ENCODE data around the gene BCL7C. TPM values are rescaled to one million over a fixed set of nuclear protein-coding genes. Genes with fewer than 3 reads are reported as not detected.

BCL7C gene
- total and polyA plus RNA-seq, 2 of the 13 experiments (the other 11 are each of a cell fraction or from before 2014, with no cell fraction given) = 17.7 to 33.8 TPM

DNA sequence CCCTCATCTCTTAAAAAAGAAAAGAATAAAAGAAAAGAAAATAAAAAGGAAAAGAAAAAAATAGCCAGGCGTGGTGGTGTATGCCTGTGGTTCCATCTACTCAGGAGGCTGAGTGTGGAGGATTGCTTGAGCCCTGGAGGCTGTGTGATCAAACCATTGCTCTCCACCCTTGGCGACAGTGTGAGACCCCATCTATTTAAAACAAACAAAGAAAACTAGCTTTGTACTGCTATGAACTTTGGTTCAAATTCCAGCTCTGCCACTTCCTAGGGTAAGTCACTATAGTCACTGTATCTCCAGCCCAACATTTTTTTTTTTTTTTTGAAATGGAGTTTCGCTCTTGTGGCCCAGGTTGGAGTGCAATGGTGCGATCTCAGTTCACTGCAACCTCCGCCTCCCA is 6.7 kb upstream of the BCL7C start (continued):
- TF ChIP-seq, protein P1, sequence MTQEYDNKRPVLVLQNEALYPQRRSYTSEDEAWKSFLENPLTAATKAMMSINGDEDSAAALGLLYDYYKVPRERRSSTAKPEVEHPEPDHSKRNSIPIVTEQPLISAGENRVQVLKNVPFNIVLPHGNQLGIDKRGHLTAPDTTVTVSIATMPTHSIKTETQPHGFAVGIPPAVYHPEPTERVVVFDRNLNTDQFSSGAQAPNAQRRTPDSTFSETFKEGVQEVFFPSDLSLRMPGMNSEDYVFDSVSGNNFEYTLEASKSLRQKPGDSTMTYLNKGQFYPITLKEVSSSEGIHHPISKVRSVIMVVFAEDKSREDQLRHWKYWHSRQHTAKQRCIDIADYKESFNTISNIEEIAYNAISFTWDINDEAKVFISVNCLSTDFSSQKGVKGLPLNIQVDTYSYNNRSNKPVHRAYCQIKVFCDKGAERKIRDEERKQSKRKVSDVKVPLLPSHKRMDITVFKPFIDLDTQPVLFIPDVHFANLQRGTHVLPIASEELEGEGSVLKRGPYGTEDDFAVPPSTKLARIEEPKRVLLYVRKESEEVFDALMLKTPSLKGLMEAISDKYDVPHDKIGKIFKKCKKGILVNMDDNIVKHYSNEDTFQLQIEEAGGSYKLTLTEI (CRISPR knock-in tag; conservative IDR thresholded peaks at IDR 0.05) = no peak
- TF ChIP-seq MYNN (CRISPR knock-in tag; IDR thresholded peaks at IDR 0.05; ENCODE audit: low read depth) (no peak), ZNF605 (CRISPR knock-in tag; IDR thresholded peaks at IDR 0.05) (no peak), PHF8 (CRISPR knock-in tag; IDR thresholded peaks at IDR 0.05) (no peak), RORA (CRISPR knock-in tag; IDR thresholded peaks at IDR 0.05) (no peak), ZNF3 (CRISPR knock-in tag; IDR thresholded peaks at IDR 0.05) (no peak), ASH2L (IDR thresholded peaks at IDR 0.05; ENCODE audit: insufficient read length, low read depth, low read length) (no peak), PPARG (CRISPR knock-in tag; conservative IDR thresholded peaks at IDR 0.05) (peak; percentile 57), ZFP62 (CRISPR knock-in tag; IDR thresholded peaks at IDR 0.05) (no peak), ZNF121 (CRISPR knock-in tag; IDR thresholded peaks at IDR 0.05) (no peak), ZNF883 (CRISPR knock-in tag; IDR thresholded peaks at IDR 0.05; ENCODE audit: not compliant biosample characterization) (no peak), ZNF709 (CRISPR knock-in tag; IDR thresholded peaks at IDR 0.05) (no peak), KAT8 (CRISPR knock-in tag; IDR thresholded peaks at IDR 0.05) (no peak), ZNF672 (CRISPR knock-in tag; IDR thresholded peaks at IDR 0.05) (no peak), YY1 (IDR thresholded peaks at IDR 0.05; ENCODE audit: insufficient read depth, insufficient replicate concordance, low read depth, low read length) (no peak), ADNP (CRISPR knock-in tag; IDR thresholded peaks at IDR 0.05) (peak; percentile 62; the same call in 1 of the 2 replicates), ZNF775 (CRISPR knock-in tag; IDR thresholded peaks at IDR 0.05; ENCODE audit: borderline replicate concordance) (no peak)
- TF ChIP-seq, protein P2, sequence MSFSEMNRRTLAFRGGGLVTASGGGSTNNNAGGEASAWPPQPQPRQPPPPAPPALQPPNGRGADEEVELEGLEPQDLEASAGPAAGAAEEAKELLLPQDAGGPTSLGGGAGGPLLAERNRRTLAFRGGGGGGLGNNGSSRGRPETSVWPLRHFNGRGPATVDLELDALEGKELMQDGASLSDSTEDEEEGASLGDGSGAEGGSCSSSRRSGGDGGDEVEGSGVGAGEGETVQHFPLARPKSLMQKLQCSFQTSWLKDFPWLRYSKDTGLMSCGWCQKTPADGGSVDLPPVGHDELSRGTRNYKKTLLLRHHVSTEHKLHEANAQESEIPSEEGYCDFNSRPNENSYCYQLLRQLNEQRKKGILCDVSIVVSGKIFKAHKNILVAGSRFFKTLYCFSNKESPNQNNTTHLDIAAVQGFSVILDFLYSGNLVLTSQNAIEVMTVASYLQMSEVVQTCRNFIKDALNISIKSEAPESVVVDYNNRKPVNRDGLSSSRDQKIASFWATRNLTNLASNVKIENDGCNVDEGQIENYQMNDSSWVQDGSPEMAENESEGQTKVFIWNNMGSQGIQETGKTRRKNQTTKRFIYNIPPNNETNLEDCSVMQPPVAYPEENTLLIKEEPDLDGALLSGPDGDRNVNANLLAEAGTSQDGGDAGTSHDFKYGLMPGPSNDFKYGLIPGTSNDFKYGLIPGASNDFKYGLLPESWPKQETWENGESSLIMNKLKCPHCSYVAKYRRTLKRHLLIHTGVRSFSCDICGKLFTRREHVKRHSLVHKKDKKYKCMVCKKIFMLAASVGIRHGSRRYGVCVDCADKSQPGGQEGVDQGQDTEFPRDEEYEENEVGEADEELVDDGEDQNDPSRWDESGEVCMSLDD (CRISPR knock-in tag; IDR thresholded peaks at IDR 0.05; ENCODE audit: borderline replicate concordance) = no peak
- TF ChIP-seq, protein P3, sequence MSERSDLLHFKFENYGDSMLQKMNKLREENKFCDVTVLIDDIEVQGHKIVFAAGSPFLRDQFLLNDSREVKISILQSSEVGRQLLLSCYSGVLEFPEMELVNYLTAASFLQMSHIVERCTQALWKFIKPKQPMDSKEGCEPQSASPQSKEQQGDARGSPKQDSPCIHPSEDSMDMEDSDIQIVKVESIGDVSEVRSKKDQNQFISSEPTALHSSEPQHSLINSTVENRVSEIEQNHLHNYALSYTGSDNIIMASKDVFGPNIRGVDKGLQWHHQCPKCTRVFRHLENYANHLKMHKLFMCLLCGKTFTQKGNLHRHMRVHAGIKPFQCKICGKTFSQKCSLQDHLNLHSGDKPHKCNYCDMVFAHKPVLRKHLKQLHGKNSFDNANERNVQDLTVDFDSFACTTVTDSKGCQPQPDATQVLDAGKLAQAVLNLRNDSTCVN (CRISPR knock-in tag; IDR thresholded peaks at IDR 0.05; ENCODE audit: borderline replicate concordance) = no peak
- TF ChIP-seq, protein P4, sequence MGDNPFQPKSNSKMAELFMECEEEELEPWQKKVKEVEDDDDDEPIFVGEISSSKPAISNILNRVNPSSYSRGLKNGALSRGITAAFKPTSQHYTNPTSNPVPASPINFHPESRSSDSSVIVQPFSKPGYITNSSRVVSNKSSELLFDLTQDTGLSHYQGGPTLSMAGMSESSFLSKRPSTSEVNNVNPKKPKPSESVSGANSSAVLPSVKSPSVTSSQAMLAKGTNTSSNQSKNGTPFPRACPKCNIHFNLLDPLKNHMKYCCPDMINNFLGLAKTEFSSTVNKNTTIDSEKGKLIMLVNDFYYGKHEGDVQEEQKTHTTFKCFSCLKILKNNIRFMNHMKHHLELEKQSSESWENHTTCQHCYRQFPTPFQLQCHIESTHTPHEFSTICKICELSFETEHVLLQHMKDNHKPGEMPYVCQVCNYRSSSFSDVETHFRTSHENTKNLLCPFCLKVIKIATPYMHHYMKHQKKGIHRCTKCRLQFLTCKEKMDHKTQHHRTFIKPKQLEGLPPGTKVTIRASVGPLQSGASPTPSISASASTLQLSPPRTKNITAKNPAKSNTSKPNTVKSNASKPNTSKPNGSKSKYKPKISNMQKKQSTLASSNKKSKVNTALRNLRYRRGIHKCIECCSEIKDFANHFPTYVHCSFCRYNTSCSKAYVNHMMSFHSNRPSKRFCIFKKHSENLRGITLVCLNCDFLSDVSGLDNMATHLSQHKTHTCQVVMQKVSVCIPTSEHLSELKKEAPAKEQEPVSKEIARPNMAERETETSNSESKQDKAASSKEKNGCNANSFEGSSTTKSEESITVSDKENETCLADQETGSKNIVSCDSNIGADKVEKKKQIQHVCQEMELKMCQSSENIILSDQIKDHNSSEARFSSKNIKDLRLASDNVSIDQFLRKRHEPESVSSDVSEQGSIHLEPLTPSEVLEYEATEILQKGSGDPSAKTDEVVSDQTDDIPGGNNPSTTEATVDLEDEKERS (CRISPR knock-in tag; IDR thresholded peaks at IDR 0.05) = no peak; the same call in 1 of the 2 replicates
- TF ChIP-seq, protein P5, sequence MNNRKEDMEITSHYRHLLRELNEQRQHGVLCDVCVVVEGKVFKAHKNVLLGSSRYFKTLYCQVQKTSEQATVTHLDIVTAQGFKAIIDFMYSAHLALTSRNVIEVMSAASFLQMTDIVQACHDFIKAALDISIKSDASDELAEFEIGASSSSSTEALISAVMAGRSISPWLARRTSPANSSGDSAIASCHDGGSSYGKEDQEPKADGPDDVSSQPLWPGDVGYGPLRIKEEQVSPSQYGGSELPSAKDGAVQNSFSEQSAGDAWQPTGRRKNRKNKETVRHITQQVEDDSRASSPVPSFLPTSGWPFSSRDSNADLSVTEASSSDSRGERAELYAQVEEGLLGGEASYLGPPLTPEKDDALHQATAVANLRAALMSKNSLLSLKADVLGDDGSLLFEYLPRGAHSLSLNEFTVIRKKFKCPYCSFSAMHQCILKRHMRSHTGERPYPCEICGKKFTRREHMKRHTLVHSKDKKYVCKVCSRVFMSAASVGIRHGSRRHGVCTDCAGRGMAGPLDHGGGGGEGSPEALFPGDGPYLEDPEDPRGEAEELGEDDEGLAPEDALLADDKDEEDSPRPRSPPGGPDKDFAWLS (CRISPR knock-in tag; IDR thresholded peaks at IDR 0.05; ENCODE audit: borderline replicate concordance) = no peak

Data from HepG2 (cell line).